ENCODE results near the gene FNBP1.
"Not testable (repeated sequence)": the region's sequence is repeated elsewhere in the genome, so short reads cannot be mapped to it uniquely, and the experiment has no call there.

Gene FNBP1

GRCh38 chr9:129910628-129911567 is 132.1 kb downstream of the FNBP1 start:
- DNase-seq, result no peak

DNA sequence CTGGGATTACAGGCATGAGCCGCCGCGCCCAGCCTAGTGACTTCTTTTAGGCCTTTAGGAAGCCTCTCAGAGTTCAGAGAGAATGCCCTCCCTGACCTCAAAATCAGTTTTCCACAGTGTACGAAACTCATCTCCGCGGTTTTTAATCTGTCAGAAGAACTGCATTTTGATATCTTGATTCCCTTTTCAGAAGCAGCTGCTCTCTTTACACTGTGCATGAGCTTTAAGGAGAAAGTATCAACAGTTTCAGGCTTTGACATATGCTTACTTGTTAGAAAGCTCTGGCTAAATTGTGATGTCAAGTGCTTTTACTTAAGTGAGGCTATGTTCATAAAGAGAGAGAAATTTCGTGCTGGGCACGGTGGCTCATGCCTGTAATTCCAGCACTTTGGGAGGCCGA is 133.1 kb downstream of the FNBP1 start:
- no peak for DNase-seq

DNA sequence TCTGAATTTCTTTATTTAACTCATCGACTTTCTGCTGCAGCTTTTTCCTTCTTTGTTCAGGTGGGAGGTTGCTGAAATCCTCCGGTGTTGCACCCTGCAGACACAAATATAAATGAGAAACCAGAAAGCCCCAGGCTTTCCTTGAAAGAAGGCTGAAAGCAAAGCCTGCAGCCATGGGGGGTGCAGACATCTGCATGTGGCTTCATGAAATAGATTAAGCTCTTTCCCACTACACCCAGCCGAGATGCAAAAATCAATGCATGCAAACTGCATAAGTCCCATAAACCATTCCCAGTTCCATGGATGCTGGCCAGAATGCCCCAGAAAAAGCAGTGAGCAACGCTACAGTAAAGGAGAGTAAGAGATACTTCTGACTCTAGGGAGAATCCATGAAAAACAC is 134.1 kb downstream of the FNBP1 start:
- DNase-seq, result no peak

DNA sequence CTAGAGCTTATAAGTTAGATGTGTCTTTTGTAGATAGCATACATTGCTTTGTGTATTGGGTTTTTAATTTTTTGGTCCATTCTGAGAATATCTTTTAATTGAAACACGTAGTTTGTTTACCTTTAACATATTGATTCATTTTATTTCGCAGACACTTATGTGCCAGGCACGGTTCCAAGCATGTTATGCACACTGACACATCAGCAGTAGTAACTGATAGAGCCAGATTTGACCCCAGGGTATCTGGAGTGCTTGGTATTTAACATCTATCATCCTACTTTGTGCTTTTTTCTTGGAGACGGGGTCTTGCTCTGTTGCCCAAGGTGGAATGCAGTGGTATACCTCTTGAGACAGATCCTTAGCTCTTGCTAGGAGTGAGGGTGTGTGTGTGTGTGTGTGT is 135.8 kb downstream of the FNBP1 start:
- DNase-seq, result no peak

DNA sequence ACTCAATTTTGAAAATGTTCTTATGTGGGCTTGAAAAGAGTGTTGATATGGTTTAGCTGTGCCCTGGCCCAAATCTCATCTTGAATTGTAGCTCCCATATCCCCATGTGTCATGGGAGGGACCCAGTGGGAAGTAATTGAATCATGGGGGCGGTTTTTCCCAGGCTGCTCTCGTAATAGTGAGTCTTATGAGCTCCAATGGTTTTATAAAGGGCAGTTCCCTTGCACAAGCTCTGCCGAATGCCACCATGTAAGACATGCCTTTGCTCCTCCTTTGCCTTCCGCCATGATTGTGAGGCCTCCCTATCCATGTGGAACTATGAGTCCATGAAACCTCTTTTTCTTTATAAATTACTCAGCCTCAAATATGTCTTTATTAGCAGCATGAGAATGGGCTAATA is 136.7 kb downstream of the FNBP1 start:
- no peak for DNase-seq

- no peak for DNase-seq
Measured at GRCh38 chr9:129904734-129905133, 138.3 kb downstream of the FNBP1 start.

DNA sequence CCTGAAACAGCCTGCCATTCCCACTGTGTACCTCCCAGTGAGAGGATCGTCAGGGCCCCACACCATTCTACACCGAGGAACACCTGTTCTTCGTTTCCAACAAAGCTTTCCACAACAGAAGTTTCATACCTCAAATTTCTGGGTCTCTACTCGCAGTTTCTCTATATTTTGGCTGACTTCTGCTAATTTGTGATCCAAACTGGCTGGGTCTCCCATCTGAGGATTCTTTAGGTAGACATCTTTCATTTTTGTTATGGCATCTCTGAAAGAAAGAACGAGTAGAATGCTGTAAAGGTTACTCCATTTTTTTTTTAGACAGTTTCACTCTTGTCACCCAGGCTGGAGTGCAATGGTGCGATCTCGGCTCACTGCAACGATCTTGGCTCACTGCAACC is 140.3 kb downstream of the FNBP1 start:
- DNase-seq, result no peak

DNA sequence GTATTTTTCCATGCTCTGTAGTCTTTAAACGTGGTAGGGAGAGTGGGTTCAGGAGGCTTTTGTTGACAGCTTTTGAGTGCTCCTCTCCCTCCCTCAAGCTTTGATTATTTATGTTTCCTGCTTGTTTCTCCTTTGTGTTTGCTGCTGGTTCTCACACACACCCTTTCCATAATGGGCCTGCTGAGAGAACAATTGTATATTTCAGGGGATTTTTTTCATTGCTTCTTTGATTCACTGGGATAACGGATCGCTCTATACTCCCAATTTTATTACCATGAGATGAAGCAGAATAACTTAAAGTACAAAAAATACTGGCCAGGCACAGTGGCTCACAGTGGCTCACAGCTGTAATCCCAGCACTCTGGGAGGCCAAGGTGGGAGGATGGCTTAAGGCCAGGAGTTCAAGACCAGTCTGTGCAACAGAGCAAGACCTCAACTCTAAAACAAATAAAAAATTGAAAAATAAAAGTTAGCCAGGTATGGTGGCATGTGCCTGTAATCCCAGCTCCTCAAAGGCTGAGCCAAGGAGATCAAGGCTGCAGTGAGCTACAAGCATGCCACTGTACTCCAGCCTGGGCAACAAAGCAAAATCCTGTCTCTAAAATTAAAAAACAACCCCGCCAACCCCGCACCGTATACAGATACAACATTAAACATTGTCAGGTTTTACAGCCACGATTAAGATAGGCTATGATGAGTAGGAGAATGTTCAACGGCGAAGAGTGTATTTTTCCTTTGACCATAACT is 140.8 kb downstream of the FNBP1 start:
- DNase-seq, result no peak

DNA sequence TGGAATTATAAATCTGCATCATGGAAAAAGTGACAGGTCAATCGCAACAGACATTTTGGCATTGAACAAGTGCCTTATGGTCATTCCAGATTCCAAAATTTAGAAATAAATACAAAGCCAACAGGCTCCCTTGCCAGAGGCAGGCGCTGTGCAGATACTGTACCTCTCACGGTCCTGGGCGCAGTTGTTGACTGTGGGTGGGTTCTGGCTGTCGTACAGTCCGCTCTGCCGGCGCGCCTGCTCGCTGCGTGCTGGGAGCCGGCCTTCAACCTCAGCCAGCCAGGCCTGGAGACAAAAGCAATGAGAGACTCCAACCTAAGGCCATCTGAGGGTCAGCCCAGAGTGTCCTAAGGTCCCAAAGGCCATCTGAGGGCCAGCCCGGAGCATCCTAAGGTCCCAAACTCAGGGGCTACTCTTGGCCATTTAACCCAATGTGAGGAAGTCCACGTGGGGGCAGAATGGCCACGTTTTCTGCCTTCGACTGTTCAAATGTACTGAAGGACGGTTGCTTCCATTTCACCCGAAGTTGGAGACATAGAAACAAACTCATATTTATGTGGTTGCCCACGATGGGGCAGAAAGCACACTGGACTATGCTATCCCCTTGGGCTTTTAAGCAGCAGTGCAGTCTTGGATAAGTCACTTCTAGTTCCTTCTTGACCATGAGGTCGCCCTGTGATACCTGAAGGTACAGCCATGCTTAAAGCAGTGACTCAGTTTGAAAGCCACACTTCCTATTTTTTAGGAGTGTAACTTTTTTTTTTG is 142.5 kb downstream of the FNBP1 start:
- no peak for DNase-seq

- no peak for DNase-seq
Measured at GRCh38 chr9:129899620-129900019, 143.4 kb downstream of the FNBP1 start.

GRCh38 chr9:129898185-129898584 is 144.8 kb downstream of the FNBP1 start:
- DNase-seq, result no peak

DNA sequence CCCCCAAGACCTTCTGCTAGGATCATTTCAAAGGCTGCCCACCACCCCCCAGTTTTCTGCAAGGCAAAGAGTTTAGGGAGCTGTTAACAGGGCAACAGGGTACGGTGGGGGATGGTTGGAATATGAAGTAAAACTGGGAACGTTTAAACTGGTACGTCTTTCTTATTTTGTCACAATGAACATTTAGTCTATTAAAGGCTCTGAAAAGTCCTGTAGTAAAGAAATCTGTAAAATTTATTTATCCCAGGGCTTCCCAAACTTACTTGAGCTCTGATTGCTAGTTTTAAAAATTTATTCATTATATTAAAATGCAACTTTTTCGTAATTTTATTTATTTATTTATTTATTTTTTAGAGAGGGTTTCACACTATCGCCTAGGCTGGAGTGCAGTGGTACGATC is 145.7 kb downstream of the FNBP1 start:
- no peak for DNase-seq

DNA sequence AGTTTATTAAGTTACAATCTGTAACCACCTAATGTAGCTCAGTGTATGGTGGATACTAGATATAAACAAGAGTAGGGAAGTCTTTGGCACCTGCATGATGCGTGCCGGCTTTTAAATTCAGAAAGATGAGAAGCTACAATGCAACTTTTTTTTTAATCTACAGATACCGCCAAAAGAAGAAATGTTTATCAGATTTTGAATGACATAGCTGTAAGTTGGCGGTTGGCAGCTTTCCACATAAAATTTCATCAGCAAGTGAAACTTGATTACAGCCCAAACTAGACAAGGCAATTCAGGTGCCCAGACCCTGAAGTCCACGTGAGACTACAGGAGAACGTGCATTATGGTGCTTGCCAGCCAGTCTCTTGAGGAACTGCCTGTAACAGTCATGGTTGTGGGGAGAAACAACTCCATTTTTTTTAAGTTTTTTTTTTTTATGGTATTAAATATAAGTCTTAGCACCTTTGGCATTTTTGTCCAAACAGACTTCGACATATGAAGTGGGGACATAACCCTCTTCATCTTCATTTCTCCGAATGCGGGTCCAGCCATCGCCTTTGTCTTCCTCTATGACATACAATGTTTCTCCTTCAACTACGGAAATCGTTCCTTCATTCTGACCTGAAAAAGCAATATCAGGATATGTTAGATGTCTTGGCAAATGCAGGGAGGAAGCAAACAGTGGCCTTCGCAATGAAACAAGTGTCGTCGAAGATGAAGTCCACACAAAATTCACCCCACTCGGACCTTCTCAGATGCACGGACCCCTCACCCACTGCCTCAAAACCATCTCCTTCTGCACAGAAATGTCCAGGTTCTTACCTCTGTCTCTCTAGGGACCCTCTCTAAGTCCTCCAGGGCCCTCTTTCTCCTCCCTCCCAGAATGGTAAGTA is 147.4 kb downstream of the FNBP1 start:
- DNase-seq, result no peak

DNA sequence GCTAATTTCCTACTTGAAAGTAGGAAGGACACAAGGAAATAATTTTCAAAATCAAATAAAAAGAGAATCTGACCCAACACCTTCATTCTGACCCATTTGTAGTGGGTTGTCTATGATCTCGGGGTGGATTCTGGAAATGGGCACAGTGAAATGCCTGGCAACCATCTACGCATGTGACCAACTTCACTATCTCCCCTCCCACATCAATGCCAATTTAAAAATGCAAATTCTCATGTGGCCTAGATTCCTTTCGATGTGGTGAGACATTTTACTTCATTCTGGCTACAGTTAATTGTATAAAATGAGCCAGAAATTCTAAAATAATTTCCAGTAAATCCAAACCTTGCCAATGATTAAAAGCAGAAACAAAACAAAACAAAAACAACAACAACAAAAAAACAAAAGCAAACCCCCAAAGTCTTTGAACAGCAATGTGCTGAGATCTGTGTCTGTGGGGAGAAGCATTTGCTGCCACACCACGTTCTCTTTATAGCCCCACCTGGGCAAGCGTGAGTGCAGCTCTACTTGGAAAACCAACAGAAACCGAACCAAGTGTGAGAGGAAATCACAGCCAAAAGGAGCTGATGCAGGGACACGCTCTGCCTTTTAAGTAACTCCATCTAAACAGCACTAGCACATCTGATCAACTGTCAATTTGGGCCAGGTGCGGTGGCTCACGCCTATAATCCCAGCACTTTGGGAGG is 148.7 kb downstream of the FNBP1 start:
- DNase-seq, result no peak

DNA sequence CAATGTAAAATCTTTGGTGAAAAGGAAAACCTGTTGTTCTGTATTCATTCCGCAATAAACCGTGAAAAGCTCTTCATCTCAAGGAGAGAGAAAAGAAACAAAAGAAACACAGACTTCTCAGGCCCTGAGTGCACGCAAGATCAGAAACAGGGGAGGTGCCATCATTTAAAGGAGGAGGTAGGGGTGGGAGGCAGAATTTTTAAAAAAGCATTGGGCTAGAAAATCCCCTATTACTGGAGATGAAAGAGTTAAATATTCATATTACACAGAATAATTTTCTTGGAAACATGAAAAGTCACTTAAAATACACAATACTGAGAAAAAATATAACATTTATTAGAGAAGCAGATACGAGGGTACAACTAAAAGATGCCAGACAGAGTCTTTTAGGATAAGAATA is 151.4 kb downstream of the FNBP1 start:
- no peak for DNase-seq

- not testable (repeated sequence) for DNase-seq
Measured at GRCh38 chr9:129890718-129891299, 152.2 kb downstream of the FNBP1 start.

DNA sequence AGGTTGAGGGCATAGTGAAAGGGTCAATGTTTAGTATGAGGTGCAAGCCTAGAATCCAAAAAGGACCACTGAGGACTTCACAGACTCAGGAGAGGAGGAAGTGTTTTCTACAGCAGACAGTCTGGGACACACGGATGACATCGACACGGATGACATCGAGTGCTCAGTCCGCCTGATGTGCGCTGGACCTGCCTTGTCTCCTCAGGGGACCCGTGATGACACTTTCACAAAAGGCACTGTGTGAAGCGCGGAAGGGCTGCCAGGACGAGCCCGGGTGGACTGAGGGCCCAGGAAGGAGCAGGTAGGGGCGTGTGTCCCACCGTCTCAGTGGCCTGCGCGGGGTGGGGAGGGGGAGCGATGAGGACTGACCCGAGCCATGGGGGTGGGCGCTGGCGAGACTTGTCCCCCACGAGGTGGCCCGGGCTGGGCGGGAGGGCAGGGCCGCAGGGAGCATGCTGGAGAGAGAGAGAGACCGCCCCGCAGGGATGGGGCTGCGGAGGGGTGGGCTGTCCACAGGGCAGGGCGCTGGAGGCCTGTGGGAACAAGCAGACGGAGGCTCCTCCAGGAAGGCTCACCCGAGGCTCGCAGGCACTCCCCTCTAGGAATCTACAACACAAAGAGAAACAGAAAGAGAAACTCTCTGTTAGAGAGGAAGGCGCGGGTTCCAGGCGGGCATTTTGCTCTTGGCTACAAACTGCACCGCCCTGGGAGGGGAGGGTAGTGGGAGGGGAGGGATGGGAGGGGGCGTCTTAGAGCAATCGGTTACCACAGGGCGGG is 152.9 kb downstream of the FNBP1 start:
- DNase-seq, result no peak

DNA sequence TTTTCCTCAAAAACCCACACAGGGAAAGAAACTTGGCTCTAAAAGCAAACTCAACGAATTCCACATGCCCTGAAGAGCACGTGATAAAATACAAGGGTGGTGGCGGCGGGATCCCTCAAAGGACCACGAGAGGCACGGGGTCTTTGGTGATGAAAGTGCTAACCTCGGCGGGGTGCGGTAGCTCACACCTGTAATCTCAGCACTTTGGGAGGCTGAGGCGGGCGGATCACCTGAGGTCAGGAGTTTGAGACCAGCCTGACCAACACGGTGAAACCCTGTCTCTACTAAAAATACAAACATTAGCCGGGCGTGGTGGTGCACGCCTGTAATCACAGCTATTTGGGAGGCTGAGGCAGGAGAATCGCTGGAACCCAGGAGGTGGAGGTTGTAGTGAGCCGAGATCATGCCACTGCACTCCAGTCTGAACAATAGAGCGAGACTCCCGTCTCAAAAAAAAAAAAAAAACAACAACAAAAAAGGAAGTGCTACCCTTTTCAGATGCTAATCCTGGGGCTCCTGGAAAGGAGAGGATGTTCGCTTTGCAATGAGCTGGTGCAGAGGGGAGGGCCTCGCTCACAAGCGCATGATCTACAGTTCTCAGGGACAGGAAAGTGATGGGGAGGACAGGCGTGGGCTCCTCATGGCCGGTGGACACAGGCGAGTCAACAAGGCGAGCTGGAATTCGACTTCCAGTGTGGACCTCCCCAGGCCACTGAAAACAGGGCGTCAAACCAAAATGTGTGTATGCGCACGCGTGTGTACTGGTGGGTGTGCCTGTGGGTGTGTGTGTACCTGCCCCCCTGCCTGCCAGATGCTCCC is 153.7 kb downstream of the FNBP1 start:
- no peak for DNase-seq

DNA sequence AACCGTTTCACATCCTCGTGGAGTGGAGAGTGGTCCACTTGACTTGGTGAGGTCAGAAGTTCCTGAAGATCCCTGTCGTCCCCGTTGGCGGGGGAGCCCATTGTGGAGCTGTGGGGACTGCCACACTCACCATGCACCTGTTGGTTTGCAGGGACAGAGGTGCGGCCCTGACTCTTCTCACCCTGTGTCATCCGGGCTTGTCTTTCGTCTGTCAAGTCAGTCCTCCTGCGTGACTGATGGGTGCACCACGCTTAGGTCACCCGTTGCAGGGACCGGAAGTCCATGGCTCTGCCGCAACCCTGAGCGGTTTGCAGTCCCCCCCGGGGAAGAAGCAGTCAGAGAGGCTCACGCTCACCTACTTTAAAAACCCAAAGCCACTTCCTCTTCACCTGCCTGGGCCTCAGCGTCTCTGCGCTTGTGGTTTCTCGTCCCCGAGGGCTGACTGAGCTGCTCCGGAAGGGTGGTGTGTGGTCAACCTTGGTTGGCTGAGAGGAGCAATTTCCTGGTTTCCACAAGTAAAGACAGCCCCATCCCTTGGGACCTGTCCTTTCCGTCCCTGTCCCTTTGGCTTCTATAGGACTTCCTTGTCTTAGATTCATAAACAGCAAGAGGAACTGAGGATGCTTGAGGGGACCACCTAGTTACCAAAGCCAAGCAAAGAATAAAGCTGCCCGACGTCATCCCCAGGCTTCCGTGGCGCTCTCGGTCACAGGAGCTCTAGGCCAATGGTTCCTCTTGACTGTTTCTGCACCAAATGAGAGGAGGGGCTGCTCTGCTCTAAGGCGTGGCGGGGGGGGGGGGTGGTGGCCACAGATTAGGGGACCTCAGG is 154.5 kb downstream of the FNBP1 start:
- no peak for DNase-seq
